ENCODE data around the gene GAS2.

GAS2 gene

DNA sequence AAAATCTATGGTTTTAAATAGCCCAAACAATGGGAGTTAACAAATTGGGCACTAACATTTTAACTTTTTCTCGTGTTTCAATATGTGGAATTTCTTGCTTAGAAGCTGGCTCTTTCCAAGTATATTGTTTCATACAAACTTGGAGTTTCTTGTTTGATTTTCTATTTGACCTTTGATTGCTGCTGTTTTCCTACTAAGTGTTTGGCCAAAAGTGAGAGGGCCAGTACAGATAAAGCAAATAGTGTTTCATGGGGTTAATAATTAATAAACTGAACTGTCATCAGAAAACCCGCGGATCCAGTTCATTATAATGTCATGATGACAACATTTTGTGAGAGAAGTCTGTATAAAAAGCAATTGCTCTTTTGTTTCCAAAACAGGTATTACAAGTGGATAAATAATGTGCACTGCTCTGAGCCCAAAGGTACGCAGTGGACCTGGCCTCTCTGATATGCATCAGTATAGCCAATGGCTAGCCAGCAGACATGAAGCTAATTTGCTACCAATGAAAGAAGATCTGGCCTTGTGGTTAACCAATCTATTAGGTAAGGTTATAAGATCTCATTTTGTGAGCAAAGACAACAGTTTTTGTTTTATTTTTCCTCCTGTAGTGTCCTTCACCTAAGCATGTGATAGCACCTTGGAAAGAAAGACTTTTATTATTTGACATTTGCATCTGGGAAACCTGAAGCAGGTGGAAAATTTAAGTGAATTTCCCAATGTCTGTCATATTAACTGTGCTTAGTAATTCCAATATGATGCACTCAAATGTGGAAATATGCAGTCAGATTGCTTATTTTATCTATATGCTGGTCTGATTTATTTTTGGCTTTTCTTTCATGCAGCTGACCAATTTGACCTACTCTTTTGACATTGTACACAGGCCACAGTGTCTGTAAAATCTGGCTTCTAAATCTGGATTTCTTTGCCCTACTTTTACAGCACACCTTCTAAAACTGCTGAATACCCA, 8.3 kb downstream of the GAS2 start:
- no peak for DNase-seq

DNA sequence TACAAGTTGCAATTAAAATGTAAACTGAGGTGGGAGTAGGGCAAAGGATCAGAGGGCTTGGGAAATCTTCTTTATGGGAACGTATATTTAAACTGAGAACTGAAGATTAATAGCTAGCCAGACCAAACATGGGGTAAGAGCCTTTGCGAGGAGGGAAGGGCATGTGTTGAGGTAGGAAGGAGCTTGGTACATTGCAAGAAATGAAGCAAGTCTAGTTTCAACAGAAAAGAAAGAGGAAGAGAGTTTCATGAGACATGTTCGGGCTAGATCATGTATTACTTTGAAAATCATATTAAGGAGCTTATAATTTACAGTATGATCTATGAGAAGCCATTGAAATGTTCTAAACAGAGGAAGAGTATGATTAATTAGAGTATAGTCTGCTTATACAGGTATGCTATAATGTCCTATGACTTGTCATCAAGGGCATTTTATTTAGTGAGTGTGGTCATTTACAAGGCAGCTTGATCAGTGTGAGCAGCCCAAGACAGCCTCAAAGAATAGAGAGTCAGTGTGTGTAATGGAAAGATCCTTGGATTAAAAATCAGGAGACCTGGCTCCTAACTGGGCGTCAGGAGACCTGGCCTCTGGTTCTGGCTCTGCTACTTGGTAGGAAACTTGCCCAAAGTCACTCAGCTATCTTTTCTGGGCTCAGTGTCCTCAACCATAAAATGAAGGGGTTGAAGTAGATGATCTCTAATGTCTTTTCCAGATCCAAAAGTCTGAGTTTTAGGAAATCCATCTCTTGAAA, 10.9 kb downstream of the GAS2 start:
- no peak for DNase-seq

DNA sequence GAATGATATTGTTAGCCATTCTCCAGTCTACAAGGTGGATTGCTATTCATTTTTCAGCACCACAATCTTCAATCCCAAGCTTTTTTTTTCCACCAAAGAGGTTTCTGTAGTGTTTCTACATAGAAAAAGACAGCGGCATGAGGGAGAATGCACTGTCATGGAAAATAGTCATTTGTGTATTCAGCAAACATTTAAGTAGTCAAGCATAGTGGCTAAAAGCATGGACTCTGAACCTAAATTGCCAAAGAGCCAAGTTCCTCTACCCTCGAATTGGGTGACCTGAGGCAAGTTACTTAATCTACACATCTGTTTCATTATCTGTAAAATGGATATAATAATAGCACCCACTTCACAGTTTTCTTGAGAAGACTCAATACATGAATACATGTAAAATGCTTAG, 14.2 kb downstream of the GAS2 start:
- DNase-seq = no peak

DNA sequence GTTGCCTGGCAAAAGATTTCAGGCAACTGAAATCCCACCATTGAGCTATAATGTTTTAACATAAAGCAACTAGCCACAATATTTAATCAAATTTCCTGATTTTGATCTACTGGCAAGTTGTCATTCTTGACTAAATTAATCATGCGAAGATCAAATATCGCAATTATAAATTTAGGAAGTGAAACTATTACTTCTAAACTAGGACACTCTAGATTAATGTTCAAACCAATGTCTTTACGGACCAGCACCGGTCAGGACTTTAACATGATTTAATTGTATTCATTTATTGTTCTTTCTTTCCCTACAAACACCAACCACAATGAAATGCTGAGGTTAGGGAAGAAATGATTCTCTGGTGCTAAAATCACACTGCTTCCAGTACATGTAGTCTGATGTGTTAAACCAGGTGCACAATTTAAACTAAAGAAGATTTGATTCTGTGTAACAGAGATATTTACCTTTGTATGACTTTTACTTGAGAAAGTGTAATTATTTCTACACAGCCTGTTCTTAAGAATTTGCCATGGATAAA, 14.9 kb downstream of the GAS2 start:
- no peak for DNase-seq

DNA sequence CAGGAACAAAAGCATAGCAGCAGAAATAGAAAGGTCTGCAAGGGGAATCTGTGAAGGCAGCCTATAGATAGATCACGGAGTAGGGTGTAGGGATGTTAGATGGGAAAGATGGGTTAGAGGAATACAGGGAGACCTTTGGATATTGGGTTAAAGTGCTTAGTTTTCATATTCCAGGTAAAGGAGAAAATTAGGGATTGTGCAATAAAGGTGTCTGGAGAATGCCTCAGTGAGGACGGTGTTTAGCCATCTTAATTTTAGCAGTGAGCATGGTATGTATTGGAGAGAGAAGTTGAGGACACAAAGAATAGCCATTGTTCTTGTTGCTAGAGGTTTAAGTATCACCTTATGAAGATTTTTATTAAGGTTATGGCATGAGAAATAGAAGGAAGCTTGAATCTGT, 17.7 kb downstream of the GAS2 start:
- DNase-seq = no peak

DNA sequence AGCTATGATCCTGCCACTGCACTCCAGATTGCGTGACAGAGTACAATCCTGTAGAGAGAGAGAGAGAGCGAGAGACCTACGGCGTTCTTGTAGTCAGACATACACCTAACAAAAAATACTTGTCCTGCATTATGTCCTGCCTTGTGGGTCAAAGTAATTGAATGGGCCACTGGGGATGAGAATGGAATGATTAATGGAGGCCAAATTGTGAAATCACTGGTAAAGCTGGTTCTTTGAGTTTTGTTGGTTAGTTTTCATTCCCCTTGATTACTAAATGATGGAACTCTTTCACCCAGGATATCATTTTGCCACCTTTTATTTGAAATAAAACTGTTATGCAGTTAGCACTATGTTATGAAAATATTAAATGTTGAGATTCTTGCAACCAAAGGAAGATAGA, 18.7 kb downstream of the GAS2 start:
- no peak for DNase-seq

DNA sequence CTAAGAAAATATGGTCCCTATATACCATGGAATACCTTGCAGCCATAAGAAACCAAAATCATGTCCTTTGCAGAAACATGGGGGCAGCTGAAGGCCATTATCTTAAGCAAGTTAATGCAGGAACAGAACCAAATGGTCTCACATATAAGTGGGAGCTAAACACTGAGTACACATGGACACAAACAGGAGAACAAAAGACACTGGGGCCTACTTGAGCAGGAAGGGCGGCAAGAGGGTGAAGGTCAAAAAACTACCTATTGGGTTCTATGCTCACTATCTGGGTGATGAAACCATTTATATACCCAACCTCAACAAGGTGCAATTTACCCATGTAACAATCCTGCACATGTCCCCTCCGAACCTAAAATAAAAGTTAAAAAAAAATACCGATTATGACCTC, 22.5 kb downstream of the GAS2 start:
- no peak for DNase-seq

DNA sequence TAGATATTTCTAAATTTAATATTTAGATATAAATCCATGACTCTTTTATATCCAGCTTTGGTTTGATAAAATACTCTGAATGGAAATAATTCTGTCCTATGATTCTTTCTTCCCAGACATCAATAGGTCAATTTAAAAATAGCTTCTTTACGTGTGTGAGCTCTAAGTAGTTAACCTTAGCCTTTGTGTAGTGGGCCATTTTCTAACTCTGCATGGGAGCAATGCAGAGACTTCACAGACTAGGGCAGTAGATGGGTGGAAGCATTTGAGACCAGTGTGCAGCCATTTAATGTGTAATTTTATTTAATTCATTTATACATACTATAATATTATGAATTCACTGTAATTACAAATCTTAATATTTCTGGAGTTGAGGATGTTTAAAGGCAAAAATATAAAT, 23.8 kb downstream of the GAS2 start:
- no peak for DNase-seq

DNA sequence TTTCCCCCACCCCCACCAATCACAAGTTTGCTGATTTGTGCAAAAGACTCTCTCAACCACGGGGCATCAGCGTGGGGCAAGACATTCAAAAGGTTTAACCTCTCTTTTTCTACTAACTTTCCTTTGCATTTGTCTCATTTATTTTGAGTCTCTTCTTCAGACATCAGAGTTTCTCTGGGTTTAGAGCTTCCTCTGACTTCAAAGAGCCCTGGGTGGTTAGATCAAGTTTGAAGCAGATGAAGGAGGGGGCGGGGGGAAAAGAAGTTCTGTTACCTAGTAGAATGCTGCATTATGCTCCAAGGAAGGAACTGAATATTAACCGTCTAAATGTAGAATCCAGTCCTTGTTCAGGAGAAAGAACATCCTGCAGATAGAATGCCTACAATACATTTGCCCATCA, 24.5 kb downstream of the GAS2 start:
- no peak for DNase-seq

DNA sequence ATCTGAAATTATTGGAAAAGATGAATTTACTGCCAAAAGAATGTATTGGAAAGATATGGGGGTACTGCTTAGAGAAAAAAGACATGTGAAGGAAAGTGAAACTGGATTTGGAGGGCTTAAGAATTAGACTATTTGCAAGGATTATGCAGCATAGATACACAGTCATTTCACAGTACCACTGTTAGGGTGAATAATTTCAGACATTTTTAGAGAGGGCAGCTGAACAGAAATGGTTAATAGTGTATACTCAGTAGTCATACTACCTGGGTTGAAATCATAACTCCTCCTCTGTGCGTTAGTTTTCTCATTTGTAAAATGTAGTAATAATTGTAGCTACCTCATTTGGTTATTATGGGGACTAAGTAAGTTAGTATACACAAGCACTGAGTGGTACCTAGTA, 33.0 kb downstream of the GAS2 start:
- DNase-seq = no peak

DNA sequence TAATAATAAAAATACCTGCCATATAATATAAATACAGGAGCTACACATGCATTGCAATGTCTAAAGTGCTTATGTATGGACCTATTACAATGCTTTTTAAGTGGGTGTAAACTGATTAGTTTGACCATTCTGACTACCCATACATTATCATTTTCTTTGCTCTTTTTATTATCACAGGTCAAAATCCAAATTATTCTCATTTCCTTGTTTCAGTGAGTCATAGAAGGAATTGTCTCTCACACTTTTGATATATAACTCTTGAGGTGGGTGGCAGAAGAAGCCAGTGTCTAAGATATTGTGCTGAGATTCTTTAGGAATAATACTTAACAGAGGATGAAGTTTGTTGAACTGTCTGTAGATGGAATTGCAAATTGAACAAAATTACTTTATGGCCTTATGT, 35.6 kb downstream of the GAS2 start:
- no peak for DNase-seq

DNA sequence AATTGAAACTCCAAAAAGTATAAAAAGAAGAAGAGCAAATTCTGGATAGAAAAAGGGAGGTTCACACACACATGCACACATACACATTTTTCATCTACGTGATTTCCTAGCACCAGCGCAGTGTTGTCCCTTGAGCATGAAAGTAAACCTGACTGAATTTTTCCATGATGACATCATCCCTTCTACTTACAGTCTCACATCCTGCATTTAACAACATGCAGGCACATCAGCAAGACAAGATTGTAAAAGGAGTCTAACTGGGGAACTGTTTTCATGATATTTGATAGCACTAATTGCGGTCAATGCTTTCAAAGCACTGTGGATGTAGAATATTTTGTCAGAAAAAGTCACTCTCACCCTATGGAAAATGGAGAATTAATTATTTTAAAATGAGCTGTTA, 36.6 kb downstream of the GAS2 start:
- no peak for DNase-seq

DNA sequence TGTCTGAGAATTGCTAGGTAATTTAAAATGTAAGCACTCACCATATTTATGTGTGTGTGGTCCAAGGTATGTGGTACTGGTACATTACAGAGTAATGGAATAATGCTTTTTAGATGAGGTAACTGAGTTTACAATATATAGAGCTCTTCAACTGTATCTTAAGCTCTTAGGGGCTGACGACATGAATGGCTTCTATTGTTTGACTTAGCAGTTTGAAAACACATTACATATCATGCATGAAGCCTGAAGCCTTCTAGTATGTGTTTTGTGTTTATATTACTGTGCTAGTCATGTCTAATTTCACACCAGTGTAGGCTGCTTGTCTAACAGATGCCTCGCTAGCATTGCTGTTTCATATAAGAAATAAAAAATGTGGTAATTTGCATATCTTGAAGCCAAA, 37.2 kb downstream of the GAS2 start:
- peak; percentile 19 for DNase-seq

DNA sequence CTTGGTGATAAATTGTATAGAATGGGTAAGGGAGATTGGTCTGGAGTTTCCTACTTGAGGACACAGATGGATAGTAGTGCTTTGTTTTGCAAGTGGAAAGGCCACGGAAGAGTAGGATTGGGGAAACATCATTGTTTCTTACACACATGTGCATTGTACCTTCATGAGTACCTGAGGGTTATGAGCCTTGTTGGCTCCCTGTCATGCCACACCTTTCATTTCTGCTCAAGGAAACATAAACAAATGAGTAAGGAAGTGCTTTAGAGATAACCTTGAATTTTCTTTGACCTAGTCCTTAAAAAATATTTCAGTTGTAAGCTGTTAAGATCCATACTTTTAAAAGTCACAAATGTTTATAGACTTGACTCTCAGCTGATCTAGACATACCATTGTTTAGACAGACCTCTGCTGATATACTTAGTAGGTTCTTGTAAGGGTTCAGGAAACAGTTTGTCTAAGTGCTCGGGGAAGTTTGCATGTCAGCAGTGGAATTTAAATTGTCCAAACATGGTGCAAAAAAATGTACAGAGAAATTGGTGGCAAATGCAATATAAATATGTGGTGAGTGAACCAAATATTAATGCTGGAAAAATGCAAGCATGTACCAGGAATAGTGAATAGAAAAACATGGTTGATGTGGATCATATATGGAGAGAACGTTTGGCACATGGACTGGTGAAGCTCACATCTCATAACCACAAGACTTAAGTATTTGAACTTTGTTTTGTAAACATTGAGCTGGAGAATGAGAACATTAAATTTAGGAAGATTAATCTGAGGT, 40.9 kb downstream of the GAS2 start:
- no peak for DNase-seq

DNA sequence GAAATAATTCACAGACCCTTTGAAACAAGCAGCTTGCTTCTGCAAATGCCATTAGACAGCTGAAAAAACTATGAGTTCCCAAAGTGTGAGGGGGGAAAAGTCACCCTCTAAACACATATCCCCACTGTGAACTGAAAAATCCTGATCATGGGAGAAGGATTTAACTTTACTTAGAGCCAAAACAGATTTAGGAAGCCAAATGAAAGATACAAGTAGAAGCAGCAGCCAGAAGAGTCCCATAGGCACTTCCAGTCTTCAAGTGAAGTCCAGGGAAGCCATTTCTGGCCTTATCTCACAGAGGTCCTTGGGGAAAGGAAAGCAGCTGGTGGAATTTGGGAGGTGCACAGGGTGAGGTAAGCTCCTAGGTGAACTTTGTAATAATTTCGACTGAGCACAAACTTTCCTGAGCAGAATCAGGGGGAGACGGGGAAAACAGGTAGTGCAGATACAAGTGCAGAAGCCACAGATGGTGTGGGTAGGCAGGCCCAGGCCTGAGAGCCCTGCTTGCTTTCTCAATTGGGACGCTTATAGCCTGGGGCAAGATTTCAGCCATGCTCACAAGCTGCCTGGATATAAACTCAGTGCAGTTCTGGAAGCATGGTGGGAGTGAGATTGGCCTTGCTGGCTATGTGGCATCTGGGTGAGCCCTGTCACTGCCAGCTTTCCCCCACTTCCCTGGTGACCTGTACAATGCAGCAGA, 44.8 kb downstream of the GAS2 start:
- DNase-seq = no peak

DNA sequence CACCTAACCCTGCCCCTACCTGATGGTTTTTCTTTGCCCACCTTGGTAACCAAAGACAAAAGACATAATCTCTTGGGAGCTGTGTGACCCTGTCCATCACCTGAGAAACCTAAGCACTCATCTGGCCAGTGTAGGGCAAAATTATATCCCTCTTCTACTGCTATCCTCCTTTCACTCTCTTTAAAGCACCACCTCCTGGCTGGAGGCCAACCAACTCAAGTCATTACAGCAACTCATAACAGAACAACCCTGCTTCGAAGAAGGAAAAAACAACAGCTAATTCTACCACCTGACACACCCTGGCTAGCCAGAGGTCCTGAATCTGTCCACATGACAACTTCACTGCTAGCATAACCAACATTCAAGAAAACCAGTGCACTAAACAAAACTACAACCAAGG, 45.5 kb downstream of the GAS2 start:
- no peak for DNase-seq

DNA sequence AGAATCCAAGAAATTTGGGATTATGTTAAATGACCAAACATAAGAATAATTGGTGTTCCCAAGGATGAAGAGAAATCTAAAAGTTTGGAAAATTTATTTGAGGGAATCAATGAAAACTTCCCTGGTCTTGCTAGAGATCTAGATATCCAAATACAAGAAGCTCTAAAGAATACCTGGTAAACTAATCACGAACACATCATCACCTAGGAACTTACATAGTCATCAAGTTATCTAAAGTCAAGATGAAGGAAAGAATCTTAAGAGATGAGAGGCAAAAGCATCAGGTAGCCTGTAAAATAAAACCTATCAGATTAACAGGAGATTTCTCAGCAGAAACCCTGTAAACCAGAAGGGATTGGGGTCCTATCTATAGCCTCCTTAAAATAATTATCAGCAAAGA, 46.9 kb downstream of the GAS2 start:
- no peak for DNase-seq

DNA sequence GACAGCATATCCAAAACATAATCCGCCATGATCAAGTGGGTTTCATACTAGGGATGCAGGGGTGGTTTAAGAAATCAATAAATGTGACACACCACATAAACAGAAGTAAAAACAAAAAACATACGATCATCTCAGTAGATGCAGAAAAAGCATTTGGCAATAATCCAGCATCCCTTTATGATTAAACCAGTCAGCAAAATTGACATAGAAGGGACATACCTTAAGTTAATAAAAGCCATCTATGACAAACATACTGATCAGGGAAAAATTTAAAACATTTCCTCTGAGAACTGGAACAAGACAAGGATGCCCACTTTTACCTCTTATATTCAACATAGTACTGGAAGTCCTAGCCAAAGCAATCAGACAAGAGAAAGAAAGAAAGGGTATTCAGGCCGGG, 49.6 kb downstream of the GAS2 start:
- no peak for DNase-seq

DNA sequence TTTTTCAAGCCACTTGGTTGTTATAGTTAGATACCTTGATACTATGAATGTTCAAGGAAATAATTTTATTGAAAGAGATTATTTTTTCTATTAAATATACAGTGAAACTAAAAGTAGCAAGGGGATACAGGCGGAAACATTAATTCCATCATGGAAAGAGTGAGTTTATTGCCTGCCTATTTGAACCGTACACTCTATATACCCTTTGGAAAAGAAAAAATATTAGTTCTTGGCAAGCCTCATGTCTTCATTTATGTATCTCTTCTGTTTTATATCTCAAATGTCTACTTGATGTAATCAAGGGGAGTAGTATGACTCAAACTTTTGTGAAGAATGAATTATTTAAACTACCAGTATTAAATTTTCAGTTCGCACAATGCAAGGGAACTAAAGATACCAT, 54.0 kb downstream of the GAS2 start:
- DNase-seq = no peak

DNA sequence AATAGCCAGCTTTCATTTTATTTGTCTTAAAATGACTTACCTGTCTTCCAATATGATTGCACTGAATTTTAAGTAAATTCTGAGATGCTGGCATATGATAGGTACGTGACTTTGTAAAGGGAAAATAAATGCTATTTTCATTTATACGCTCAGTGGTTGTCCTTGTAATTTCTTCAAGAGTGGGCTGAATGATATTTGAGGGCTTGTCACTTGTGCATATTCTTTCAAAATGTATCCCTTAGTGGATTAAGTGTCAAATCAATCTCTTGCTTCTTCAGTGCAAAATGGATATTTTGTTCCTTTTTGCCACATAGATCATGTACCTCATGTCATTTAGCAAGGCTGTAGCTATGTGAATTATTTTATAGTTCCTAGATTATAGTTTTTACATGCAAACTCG, 56.9 kb downstream of the GAS2 start:
- DNase-seq = no peak

DNA sequence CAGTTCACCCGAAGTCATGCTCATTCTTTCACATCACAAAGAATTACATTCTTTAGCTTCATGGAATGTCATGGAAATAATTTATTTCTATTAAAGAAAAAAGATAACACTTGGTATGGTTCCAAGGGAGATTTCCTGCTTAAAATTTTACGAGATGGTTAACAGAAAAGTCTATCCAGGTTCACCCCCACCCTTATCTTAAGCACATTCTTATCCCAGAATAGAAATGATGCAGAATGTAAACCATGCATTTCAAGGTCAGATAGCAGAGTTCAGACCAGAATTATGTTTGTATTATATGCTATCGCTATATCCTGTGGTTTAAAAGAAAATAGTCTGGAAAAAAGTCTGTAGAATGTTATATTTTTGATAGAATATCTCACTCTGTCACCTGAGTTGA, 58.7 kb downstream of the GAS2 start:
- DNase-seq = no peak

DNA sequence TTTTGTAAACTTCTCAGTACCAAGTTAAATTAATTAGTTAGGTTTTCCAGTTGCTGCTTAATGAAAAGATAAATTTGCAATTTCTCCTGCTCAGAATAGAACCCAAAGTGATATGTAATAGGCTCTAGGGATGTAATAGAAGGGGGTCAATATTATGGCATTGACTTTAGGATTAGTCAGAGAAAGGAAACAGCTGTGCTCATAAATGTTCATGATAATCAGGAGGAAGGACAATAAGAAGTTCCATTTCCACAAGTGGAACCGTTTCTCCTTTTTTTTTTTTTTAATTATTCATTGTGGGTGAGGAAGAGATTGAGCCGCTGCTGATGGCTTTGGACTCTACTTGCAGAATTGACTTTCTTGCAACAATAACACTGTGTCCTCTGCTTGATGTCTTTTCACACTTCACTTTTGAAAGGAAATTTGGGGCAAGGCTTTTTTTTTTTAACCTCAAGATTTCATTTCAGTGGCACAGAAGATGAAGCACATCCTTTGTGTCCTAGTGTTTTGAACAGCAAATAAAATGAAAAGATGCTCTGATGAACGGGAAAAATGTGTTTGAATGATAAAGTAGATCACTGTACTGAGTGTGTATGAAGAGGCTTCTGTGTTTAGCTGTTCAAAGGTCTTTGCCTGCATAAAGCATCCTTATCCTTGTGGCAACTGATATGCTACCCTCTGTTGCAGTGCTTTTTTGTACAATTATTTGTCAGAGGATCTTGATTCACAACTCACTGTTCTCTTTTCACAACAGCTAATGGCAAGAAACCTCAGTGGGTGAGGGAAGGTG, 62.4 kb downstream of the GAS2 start:
- DNase-seq = no peak
